LNCAP (cell line): ENCODE measurements around the gene SHROOM1.
A peak's percentile ranks its signal among the peaks of the same experiment; 100 is the strongest.

Source experiments
- TF ChIP-seq, protein P1 (sequence below): fragments of 450-650 bp; IDR thresholded peaks from 2 replicates; pipeline ENCODE4 v1.5.1; 2017; ENCODE audit warnings: mild to moderate bottlenecking

Gene SHROOM1

DNA sequence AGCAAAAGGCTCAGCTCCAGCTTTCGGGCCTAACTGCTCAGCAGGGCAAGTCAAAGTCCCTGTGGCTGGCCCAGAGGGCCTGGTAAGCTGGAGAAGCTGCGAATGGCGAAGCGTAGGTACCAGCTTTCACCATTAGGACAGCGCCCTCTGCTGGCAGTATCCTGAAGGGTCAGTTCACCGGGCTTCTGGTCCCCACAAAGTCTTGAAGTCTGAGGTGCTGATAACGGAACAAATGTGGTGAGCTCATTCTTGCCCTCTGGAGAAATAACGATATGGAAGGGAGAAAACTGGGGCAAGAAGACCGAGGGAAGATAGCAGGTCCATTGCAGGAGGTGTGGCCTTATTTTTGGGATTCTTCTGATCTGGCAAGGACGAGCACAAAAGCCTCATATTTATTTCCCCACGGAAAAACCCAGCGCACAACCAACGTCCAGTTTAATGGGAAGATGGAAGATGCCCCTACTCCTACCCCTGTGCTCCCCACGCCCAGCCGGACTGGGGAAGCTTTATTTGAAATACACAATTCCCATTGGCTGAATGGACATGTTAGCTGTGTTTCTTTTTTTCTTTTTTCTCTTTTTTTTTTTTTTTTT lies 10.2 kb downstream of the SHROOM1 start:
- TF ChIP-seq, protein P1, sequence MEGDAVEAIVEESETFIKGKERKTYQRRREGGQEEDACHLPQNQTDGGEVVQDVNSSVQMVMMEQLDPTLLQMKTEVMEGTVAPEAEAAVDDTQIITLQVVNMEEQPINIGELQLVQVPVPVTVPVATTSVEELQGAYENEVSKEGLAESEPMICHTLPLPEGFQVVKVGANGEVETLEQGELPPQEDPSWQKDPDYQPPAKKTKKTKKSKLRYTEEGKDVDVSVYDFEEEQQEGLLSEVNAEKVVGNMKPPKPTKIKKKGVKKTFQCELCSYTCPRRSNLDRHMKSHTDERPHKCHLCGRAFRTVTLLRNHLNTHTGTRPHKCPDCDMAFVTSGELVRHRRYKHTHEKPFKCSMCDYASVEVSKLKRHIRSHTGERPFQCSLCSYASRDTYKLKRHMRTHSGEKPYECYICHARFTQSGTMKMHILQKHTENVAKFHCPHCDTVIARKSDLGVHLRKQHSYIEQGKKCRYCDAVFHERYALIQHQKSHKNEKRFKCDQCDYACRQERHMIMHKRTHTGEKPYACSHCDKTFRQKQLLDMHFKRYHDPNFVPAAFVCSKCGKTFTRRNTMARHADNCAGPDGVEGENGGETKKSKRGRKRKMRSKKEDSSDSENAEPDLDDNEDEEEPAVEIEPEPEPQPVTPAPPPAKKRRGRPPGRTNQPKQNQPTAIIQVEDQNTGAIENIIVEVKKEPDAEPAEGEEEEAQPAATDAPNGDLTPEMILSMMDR = peak; percentile 89

DNA sequence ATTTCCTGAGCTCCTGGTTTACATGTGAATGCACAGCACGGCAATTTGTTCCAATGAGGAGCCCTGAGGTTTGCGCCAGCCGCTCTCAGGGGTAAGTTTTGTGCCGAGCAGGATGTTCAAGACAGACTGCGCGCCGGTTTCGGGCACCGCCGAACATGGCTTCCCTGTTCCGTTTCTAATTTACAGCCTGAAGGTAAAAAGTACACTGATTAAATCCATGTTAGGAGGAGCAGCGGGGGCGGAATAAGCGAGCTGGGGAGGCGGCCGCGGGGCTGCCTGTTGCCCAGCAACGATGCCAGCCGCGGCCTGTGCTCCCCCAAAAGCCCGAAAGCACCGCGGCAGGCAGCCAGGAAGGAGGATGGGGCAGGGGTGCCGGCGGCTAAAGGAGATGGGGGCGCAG lies 11.0 kb downstream of the SHROOM1 start:
- TF ChIP-seq, protein P1 = no peak

DNA sequence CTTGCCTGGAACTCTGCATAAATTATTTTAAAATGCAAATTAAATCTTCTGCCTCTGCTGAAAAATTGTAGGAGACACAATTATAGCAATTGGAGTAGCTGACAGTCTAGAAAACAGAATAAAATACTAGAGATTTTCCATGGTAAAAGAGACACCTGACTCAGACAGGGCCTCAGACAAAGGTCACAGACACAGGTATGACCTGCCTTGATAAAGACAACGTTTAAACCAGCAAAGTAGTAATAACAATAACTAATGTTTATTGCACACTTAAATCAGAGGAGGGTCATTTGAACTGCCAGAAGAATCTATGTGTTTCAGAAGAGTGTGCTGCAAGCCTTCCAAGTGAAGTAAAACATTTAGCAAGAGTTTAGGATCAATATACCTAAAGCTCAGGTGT lies 13.4 kb downstream of the SHROOM1 start:
- TF ChIP-seq, protein P1 = no peak

DNA sequence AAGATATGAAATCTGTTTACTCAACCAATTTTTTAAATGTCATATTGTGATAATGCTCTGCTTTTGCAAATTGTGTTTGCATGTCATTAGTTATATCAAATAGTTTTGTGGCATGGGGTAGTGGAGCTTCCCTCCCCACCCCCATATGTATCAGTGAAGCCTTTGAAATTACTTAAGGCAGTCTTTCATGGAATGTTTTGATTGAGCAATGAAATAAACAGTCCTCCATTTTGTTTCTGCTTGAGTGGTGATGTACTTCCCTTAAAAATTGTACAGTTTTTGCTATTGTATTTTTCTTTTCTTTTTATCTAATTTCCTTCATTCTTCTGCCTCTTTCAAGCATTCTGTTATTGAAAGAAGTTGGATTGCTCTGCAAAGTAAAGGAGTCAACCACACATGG lies 13.9 kb downstream of the SHROOM1 start:
- TF ChIP-seq, protein P1 = no peak

DNA sequence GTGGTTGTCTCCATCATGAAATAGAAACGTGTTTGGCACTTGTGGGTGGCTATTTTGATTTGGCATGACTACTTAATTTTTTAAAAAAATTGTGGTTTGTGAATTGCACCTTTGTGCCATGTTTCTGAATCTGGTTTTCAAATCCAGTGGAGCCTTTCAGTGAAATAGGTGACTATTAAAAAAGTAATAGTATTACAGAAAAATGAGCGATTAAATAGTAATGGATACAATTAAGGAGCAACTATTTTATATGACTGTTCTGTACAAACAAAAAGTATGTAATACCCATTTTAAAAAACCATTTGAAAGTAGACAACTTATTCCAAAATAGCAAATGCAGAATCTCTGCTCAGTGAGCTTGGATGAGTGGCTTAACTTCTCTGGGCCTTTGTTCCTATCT lies 14.4 kb downstream of the SHROOM1 start:
- TF ChIP-seq, protein P1 = no peak

DNA sequence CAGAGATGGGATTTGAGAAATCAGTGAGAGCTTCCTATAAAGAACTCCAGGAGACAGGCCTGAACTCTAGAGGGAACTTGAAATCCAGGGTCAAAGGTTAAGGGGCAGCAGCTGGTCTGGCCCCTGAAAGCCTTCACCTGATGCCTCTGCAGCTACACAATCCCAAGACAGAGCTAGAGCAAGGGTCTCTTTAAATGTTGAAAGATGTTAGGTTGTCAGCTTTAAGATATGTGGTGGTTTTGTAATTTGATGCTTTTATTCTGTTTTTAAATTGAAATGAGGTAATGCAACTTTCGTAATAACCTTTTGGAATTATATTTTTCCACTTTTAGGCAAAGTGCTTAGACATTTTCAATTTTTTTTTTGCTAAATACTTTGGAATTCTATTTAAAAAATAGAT lies 15.0 kb downstream of the SHROOM1 start:
- TF ChIP-seq, protein P1 = no peak

DNA sequence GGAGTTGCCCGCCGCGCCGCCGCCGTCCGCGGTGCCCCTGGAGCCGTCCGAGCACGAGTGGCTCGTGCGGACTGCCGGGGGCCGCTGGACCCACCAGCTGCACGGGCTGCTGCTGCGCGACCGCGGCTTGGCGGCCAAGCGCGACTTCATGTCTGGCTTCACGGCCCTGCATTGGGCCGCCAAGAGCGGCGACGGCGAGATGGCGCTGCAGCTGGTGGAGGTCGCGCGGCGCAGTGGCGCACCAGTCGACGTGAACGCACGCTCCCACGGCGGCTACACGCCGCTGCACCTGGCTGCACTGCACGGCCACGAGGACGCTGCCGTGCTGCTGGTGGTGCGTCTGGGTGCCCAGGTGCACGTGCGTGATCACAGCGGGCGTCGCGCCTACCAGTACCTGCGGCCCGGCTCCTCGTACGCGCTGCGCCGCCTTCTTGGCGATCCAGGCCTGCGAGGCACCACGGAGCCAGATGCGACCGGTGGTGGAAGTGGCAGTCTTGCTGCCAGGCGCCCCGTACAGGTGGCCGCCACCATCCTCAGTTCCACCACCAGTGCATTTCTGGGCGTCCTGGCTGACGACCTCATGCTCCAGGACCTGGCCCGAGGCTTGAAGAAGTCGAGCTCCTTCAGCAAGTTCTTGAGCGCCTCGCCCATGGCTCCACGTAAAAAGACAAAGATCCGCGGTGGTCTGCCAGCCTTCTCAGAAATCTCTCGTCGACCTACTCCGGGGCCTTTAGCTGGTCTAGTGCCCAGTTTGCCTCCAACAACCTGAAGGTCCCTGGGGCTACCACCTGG lies 15.7 kb downstream of the SHROOM1 start:
- TF ChIP-seq, protein P1 = no peak
